HG03378 (cell line): ENCODE measurements around the gene PLA2G4E.

Experiments
- ATAC-seq: cut with Tn5 transposase; IDR thresholded peaks from one replicate; pipeline ENCODE4 v1.9.1; 2021; ENCODE audit warnings: mild to moderate bottlenecking, moderate library complexity; ENCODE audit not compliant: unreplicated experiment

PLA2G4E gene

GRCh38 chr15:41995476-41995855, 25.4 kb downstream of the PLA2G4E start:
- ATAC-seq = no peak

DNA sequence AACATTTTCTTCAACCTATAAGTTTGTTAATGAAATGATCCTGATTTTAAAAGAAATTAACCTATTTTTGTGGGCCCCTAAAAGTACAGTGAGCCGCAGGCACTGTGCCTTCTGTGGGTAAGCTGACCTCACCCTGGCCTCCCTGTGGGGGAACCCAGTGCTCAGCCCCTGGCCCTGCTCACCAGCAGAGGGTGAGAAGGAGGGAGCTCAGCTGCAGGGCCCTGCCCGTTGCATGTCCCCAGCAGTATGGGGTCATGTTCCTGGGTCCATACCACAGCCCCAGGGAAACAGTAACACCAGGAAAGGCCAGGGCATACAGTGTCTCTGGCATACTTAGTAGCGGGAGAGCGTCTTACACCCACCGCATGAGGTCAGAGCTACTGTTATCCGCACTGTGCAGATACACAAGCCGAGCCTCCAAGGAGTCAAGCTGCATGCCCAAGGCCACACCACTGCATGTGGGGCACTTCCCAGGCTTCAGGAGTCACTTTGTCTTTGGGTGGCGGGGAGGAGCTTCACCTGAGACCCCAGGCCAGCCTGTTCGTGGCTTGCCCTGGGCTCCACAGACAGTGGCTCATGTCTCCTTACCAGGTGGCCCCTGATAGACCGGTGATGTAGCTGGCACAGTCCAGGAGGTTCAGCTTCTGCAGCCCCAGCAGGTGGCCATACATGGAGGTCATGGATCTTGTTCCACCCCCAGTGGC, 25.9 kb downstream of the PLA2G4E start:
- no peak for ATAC-seq

DNA sequence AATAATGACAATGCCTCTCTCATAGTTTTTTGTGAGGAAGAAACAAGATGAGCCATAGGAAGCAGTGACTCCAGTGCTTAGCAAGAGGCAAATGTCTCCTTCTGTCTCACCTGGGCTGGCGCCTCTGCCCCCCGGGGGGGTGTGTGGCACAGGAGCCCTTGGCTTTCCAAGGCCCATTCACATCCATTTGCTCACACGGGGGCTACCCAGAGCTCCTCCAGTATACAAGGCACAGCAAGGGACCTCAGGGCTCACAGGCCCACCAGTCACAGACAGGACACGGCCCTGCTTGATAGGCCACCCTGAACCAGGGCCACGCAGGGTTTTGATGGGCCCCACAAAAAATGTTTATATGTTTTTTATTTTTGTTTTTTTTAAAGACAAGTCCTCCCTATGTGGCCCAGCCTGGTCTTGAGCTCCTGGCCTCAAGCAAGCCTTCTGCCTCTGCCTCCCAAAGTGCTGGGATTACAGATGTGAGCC, 26.6 kb downstream of the PLA2G4E start:
- no peak for ATAC-seq

- ATAC-seq = no peak
Measured at GRCh38 chr15:41993472-41994170, 27.2 kb downstream of the PLA2G4E start.

GRCh38 chr15:41992803-41993190, 28.0 kb downstream of the PLA2G4E start:
- ATAC-seq = no peak

- no peak for ATAC-seq
Measured at GRCh38 chr15:41992151-41992802, 28.6 kb downstream of the PLA2G4E start.

DNA sequence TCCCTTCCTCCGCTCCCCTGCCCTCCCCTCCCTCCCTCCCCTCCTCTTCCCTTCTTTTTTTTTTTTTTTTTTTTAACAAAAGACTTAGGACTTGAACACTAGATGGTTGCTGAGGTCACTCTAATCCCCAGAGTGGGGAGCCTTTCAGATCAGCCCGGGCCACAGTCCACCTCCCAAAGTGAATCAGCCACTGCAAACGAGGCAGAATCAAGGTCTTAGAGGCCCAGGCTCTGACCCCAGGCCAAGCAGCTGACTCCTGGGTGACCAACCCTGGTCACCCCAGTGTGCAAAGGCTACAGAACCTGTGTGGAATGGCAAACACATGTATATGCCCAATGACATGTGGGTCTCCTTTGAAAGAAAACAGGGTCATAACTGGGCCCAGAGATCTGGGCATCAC, 30.2 kb downstream of the PLA2G4E start:
- ATAC-seq = no peak

- ATAC-seq = no peak
Measured at GRCh38 chr15:41990243-41990605, 30.6 kb downstream of the PLA2G4E start.

DNA sequence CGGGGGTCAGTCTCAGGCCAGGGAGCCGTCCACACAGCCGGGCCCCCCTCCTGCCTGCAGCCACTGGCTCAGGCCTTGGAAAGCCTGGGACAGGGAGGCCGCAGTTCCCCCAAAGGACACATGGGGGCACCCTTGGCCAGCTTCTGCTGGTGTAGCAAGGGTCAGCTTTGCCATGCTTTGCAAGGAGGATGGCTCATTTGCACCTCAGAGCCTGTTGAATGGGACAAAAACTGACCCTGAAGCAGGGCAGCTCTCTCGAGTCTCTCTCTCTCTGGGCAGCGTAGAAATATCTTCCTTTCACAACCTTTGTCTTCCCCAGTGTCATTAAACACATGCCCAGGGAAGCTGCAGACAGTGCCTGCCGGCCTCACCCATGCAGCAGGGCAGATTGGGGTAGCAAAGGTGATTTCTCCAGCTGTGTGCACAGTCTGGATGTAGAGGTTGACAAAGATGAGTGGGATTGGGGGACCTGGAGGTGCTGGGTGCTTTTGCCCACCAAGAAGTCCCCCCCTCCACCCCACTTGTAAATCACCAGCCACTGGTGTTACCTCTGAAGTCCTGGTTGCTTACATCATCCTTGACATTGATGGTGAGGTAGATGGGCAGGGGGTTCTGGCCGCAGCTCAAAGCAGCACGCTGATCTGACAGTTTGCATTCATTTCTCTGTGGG, 31.1 kb downstream of the PLA2G4E start:
- peak; percentile 50 for ATAC-seq

GRCh38 chr15:41988896-41989572, 31.8 kb downstream of the PLA2G4E start:
- ATAC-seq = no peak

DNA sequence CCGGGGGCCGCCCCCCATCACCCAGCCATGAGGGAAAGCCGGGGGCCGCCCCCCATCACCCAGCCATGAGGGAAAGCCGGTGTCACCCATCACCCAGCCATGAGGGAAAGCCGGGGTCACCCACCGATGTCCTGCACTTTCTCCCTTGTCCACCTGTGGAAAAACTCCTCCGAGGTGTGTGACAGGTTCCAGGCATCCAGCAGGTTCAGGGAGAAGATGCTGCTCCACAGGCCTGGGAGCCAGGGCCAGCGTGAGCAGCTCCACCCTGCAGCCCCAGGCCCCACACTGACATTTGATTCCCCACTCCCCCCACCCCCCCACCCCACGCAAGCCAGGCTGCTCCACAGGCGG, 32.9 kb downstream of the PLA2G4E start:
- ATAC-seq = no peak

DNA sequence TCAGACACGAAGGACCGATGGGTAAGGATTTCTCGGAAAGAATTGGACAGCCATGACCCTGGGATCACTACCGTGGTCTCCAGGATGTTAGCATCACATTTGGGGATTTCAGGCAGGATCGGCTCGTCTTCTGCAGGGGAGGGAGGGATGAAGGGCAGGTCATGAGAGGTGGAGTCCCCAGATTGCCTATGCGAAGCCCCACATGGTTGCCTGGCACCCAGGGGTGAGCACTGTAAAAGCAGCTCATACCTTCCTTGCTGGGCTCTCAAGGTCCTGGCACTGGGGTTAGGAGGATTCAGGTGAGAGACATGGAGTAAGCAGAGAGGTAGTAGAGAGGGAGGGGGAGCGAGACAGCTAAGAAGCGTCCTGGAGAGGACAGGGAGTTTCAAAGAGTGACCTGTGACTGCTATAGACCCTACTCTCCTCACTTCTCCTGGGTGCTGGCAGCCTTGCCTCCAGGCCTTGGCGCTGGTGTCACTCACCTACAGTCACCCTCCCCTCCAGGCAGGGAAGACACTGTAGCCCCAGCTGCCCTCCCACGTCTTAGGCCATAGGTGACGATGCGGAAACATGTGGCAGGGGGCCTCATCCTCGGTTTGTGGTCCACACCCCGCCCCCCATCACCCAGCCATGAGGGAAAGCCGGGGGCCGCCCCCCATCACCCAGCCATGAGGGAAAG, 33.5 kb downstream of the PLA2G4E start:
- ATAC-seq = no peak

DNA sequence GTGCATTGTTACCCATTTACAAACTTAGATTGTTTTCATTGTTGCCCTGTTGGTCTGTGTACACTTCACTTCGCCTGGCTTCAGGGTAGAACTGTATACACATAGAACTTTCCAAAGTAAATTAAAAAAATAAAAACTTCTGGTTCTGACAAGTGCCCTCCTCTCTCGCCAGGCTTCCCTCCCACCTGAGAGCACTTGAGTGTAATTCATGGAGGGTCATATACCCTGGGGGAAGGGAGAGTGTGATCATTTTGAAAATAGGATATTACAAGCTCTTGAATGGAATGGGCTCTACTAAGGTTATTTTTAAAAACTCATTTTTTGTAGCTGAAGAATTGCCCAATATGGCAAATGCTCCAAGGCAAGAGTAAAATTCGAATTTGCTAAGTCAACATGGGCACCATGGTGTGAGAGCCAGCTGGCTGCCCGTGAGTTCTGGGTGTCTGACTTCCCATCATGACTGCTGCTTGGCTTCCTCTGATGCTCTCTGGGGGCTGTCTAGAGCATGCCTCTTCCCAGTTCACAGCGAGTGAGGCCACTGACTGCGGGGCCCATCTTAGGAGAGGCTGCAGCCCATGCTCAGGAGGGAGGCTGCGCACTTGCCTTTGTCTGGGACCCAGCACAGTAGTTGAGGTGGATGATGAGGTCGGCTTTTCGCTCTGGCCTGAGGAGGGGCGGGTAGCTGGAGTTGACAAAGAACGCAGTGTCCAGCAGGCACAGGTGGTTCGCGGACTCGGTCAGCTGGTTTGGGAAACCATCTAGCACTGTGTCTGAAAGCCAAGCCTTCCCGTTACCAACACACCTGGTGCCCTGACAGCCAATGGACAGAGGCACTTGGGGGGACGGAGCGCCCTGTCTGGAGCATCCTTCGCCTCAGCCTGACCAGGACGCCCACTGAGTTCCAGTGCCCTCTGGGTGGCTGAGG, 35.3 kb downstream of the PLA2G4E start:
- ATAC-seq = no peak

DNA sequence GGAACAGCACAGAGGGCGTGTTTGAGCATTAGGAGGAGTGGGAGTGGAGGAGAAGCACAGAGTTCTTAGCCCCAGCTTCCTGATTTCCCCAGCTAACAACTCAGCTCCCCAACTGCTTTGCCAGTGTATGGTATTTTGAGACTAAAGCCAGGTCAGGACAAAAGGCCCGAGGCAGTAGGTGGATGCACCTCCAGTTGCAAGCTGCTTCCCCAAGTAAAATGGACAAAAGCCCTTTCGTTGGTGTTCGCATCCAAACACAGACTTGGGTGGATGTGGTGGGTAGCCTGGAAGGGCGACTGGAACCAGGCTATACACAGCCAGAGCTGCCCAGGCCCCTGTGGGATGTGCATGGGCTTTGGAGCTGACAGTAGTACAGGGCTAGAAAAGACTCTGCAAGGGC, 36.2 kb downstream of the PLA2G4E start:
- no peak for ATAC-seq

GRCh38 chr15:41983621-41984571, 36.9 kb downstream of the PLA2G4E start:
- ATAC-seq = no peak

DNA sequence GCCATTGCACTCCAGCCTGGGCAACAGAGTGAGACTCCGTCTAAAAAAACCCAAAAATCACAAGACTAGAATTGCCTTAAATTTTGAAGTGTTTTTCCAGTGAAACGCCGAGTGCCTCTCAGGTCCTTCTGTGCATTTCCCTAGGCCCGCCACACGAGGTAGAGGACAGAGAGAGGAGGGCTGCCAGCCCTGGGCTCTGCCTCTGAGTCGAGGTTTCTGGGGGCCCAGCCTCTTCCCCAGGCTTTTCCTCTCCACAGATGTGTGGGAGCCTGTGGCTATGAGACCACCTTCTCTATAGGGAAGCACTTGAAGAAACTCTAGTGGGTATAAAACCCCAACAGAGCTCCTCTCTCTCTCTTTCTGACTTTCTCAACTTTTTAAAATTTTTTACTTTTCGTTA, 37.6 kb downstream of the PLA2G4E start:
- no peak for ATAC-seq

DNA sequence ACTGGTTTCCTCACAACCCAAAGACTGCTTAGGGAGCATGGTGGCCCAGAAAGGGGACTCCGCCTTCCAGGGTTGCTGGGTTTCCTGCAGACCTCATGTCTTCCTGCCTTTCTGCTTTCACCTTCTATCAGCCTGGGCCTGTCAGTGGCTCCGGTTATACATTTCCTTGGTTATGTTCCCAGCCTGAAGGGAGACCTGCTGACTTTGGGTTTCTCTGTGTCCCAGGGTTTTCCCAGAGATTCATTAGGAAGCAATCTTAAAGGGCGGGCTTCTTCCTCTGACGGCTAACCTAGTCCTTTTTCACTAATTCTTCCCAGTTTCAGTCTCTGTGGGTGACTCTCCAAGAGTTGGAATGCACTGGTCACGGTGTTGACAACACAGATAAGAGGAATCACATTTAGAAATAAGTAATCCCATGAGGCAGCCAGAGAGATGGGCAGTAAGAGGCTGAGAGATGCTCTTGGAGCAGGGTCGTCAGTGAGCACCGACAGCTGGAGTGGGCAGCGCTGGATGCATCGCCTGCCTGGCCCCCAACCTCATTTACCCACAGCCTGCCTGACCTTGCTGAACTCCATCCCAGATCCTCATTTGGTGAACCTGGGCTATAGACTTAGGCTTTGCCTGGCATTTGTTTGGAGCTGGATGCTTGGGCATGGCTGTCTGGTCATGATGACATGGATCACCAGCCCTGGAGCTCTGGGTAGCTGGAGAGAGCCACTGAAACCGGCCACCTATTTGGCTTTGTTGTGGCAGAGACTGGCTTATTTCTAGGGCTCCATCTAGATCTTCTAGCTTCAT, 38.5 kb downstream of the PLA2G4E start:
- ATAC-seq = no peak
